Fibroblast of lung (primary cell): ENCODE results near the gene PPP3CB.

ENCODE experiments used
- EZH2 ChIP-seq: IDR thresholded peaks from 2 replicates; pipeline ENCODE4 v1.5.1; 2012; ENCODE audit warnings: low read length, control low read depth, mild to moderate bottlenecking; ENCODE audit errors: missing control alignments
- TF ChIP-seq, protein P1 (sequence below), 2 donors: IDR thresholded peaks in 1 of 2; conservative IDR thresholded peaks in 1 of 2; 1 replicate in 1 of 2; 2 replicates in 1 of 2; pipeline ENCODE4 v1.5.1; 2011 to 2012; ENCODE audit warnings: low read length in 2 of 2, control low read depth in 1 of 2, inconsistent platforms in 1 of 2, low read depth in 1 of 2, mild to moderate bottlenecking in 1 of 2

- TF ChIP-seq, protein P1, sequence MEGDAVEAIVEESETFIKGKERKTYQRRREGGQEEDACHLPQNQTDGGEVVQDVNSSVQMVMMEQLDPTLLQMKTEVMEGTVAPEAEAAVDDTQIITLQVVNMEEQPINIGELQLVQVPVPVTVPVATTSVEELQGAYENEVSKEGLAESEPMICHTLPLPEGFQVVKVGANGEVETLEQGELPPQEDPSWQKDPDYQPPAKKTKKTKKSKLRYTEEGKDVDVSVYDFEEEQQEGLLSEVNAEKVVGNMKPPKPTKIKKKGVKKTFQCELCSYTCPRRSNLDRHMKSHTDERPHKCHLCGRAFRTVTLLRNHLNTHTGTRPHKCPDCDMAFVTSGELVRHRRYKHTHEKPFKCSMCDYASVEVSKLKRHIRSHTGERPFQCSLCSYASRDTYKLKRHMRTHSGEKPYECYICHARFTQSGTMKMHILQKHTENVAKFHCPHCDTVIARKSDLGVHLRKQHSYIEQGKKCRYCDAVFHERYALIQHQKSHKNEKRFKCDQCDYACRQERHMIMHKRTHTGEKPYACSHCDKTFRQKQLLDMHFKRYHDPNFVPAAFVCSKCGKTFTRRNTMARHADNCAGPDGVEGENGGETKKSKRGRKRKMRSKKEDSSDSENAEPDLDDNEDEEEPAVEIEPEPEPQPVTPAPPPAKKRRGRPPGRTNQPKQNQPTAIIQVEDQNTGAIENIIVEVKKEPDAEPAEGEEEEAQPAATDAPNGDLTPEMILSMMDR (conservative IDR thresholded peaks at IDR 0.05 in 1 of 2, IDR thresholded peaks at IDR 0.05 in 1 of 2; ENCODE audit: low read depth in 1 of 2, low read length in 2 of 2), result no peak
- TF ChIP-seq EZH2, result no peak
Measured at GRCh38 chr10:73449113-73449512, 46.7 kb downstream of the PPP3CB start.
